ENCODE results near the gene LMOD1.
"Not testable (repeated sequence)": the region's sequence is repeated elsewhere in the genome, so short reads cannot be mapped to it uniquely, and the experiment has no call there.

LMOD1 gene

GRCh38 chr1:201870397-201870796 lies 76.0 kb downstream of the LMOD1 start:
- no peak for DNase-seq (ENCODE audit: low read depth in 2 of 2)

GRCh38 chr1:201861448-201861847 lies 84.9 kb downstream of the LMOD1 start:
- DNase-seq (ENCODE audit: low read depth in 2 of 2) = no peak

- no peak for DNase-seq (ENCODE audit: low read depth in 2 of 2)
These were observed 86.9 kb downstream of the LMOD1 start for GRCh38 chr1:201859424-201859823.

GRCh38 chr1:201856722-201857121 lies 89.6 kb downstream of the LMOD1 start:
- DNase-seq (ENCODE audit: low read depth in 2 of 2) = not testable (repeated sequence)

GRCh38 chr1:201851949-201852348 lies 94.4 kb downstream of the LMOD1 start:
- no peak for DNase-seq (ENCODE audit: low read depth in 2 of 2)

- peak; percentile 79 to 83 for DNase-seq (ENCODE audit: low read depth in 2 of 2)
These were observed 96.3 kb downstream of the LMOD1 start for GRCh38 chr1:201850053-201850397.

GRCh38 chr1:201849372-201850052 lies 96.8 kb downstream of the LMOD1 start:
- no peak for DNase-seq (ENCODE audit: low read depth in 2 of 2)

- DNase-seq (ENCODE audit: low read depth in 2 of 2) = no peak
These were observed 98.1 kb downstream of the LMOD1 start for GRCh38 chr1:201848230-201848629.

GRCh38 chr1:201847150-201847549 lies 99.2 kb downstream of the LMOD1 start:
- DNase-seq (ENCODE audit: low read depth in 2 of 2) = no peak

All from fibroblast of skin of left quadriceps (primary cell).